HepG2 (cell line): ENCODE results near the gene ARAP1. TPM values are rescaled to one million over a fixed set of nuclear protein-coding genes. Genes with fewer than 3 reads are reported as not detected.

Source experiments
- FOXC1 ChIP-seq: sonication (generic); formaldehyde crosslinking; IDR thresholded peaks from 2 replicates; pipeline ENCODE4 v1.8.0; 2022; ENCODE audit warnings: mild to moderate bottlenecking, missing genetic modification reagents, borderline replicate concordance
- GATA4 ChIP-seq: sonication (generic); IDR thresholded peaks from 2 replicates; pipeline ENCODE4 v1.6.1; 2016; ENCODE audit warnings: antibody characterized with exemption, low read depth, borderline replicate concordance
- HMG20B ChIP-seq: conservative IDR thresholded peaks from 2 replicates; pipeline ENCODE4 v1.6.1; 2016; ENCODE audit warnings: missing genetic modification reagents, missing compliant biosample characterization
- HNF4G ChIP-seq, 2 experiments: sonication (generic) in 1 of 2; formaldehyde crosslinking in 1 of 2; IDR thresholded peaks; 2 replicates each; pipeline versions ENCODE4 v1.4.0 to v1.6.1; 2011 to 2020; ENCODE audit warnings: borderline replicate concordance in 2 of 2, low read depth in 2 of 2, mild to moderate bottlenecking in 2 of 2, low read length in 1 of 2, missing genetic modification reagents in 1 of 2, moderate library complexity in 1 of 2
- TARDBP ChIP-seq: sonication (generic); formaldehyde crosslinking; IDR thresholded peaks from 2 replicates; pipeline ENCODE4 v1.8.0; 2022; ENCODE audit warnings: mild to moderate bottlenecking, missing genetic modification reagents
- TEAD2 ChIP-seq: sonication (generic); formaldehyde crosslinking; IDR thresholded peaks from 2 replicates; pipeline ENCODE4 v1.9.0; 2021; ENCODE audit warnings: missing genetic modification reagents
- ZFX ChIP-seq: sonication (generic); formaldehyde crosslinking; IDR thresholded peaks from 2 replicates; pipeline ENCODE4 v1.4.0; 2020; ENCODE audit warnings: mild to moderate bottlenecking, low read depth, missing genetic modification reagents, moderate library complexity
- ZNF792 ChIP-seq: IDR thresholded peaks from 2 replicates; pipeline ENCODE4 v1.6.1; 2016
- polyA plus RNA-seq, 8 experiments: library from polyadenylated mRNA; depleted of rRNA in 3 of 8; stranded (reverse) in 7 of 8; unstranded in 1 of 8; fragments of >200 nt; fragmentation: Illumina TruSeq in 4 of 8; extraction: Trizol in 4 of 8; gene quantifications; 2 replicates each; pipeline versions ENCODE4 v1.2.1 to v1.2.3, GENCODE V29; 2011 to 2016; ENCODE audit warnings: low read depth in 4 of 8, missing spikeins in 1 of 8, mixed read lengths in 1 of 8; ENCODE audit not compliant: insufficient read depth in 1 of 8
- total RNA-seq, 5 experiments: library from RNA; depleted of rRNA; stranded (reverse); fragments of >200 nt; fragmentation: Illumina TruSeq; extraction: Trizol; gene quantifications; 2 replicates each; pipeline ENCODE4 v1.2.3, GENCODE V29; 2016; ENCODE audit warnings: low read depth in 1 of 5
- TF ChIP-seq, protein P1 (sequence below): sonication (generic); formaldehyde crosslinking; IDR thresholded peaks from 2 replicates; pipeline ENCODE4 v1.9.0; 2021; ENCODE audit warnings: missing genetic modification reagents, mild to moderate bottlenecking, borderline replicate concordance
- TF ChIP-seq, protein P2 (sequence below): sonication (generic); formaldehyde crosslinking; IDR thresholded peaks from 2 replicates; pipeline ENCODE4 v1.4.0; 2020; ENCODE audit warnings: missing genetic modification reagents, borderline replicate concordance
- TF ChIP-seq, protein P3 (sequence below): sonication (generic); formaldehyde crosslinking; IDR thresholded peaks from 2 replicates; pipeline ENCODE4 v1.4.0; 2020; ENCODE audit warnings: missing genetic modification reagents, borderline replicate concordance
- TF ChIP-seq, protein P4 (sequence below): sonication (generic); formaldehyde crosslinking; IDR thresholded peaks from 2 replicates; pipeline ENCODE4 v1.8.1; 2022; ENCODE audit warnings: low read depth, mild to moderate bottlenecking, missing genetic modification reagents
- TF ChIP-seq, protein P5 (sequence below): sonication (generic); formaldehyde crosslinking; IDR thresholded peaks from 2 replicates; pipeline ENCODE4 v1.4.0; 2020; ENCODE audit warnings: low read depth, missing genetic modification reagents

Gene ARAP1
- total and polyA plus RNA-seq, 2 of the 13 experiments (the other 11 are each of a cell fraction or from before 2014, with no cell fraction given), result 43.2 to 55.5 TPM

DNA sequence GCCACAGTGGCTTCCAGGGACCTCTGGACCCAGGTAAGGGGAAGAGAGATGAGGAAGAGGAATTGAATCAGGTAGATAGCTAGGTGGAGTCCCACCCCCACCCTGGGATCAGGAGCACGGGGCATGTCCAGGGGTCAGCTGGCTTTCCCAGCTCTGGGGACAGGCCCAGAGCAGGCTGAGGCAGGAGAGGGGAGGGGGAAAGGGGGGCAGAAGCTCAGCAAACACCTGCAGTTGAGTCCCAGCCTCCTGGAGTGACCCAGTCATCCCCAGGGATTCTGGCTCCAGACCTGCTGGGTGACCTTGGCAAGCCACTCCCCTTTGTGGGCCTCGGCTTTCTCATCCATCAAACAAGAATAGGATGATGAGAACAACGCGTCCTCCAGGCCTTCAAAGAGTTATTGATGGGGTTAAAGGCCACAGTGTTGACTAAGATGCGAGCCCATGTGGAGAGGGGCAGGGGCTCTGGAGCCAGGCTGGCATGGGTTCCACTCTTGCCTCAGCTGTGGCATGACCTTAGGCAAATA is 25.6 kb upstream of the ARAP1 start (continued):
- TF ChIP-seq HNF4G (IDR thresholded peaks at IDR 0.05; ENCODE audit: borderline replicate concordance, low read depth, low read length) (peak; percentile 65; the same call in 1 of the 2 replicates), HNF4G (CRISPR knock-in tag; IDR thresholded peaks at IDR 0.05; ENCODE audit: borderline replicate concordance, low read depth) (peak; percentile 72; the same call in 1 of the 2 replicates), FOXC1 (CRISPR knock-in tag) (peak; percentile 51; the same call in 1 of the 2 replicates), TEAD2 (CRISPR knock-in tag) (no peak), TARDBP (peak; percentile 47), ZNF792 (CRISPR knock-in tag) (0 out of 2 replicates have a peak, but pooled peaks have one; percentile 20), GATA4 (no peak), ZFX (CRISPR knock-in tag) (peak; percentile 65), HMG20B (CRISPR knock-in tag) (no peak)
- TF ChIP-seq, protein P1, sequence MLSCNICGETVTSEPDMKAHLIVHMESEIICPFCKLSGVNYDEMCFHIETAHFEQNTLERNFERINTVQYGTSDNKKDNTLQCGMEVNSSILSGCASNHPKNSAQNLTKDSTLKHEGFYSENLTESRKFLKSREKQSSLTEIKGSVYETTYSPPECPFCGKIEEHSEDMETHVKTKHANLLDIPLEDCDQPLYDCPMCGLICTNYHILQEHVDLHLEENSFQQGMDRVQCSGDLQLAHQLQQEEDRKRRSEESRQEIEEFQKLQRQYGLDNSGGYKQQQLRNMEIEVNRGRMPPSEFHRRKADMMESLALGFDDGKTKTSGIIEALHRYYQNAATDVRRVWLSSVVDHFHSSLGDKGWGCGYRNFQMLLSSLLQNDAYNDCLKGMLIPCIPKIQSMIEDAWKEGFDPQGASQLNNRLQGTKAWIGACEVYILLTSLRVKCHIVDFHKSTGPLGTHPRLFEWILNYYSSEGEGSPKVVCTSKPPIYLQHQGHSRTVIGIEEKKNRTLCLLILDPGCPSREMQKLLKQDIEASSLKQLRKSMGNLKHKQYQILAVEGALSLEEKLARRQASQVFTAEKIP (CRISPR knock-in tag), result no peak
- TF ChIP-seq, protein P2, sequence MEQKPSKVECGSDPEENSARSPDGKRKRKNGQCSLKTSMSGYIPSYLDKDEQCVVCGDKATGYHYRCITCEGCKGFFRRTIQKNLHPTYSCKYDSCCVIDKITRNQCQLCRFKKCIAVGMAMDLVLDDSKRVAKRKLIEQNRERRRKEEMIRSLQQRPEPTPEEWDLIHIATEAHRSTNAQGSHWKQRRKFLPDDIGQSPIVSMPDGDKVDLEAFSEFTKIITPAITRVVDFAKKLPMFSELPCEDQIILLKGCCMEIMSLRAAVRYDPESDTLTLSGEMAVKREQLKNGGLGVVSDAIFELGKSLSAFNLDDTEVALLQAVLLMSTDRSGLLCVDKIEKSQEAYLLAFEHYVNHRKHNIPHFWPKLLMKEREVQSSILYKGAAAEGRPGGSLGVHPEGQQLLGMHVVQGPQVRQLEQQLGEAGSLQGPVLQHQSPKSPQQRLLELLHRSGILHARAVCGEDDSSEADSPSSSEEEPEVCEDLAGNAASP (CRISPR knock-in tag), result peak; percentile 47; the same call in 1 of the 2 replicates
- TF ChIP-seq, protein P3, sequence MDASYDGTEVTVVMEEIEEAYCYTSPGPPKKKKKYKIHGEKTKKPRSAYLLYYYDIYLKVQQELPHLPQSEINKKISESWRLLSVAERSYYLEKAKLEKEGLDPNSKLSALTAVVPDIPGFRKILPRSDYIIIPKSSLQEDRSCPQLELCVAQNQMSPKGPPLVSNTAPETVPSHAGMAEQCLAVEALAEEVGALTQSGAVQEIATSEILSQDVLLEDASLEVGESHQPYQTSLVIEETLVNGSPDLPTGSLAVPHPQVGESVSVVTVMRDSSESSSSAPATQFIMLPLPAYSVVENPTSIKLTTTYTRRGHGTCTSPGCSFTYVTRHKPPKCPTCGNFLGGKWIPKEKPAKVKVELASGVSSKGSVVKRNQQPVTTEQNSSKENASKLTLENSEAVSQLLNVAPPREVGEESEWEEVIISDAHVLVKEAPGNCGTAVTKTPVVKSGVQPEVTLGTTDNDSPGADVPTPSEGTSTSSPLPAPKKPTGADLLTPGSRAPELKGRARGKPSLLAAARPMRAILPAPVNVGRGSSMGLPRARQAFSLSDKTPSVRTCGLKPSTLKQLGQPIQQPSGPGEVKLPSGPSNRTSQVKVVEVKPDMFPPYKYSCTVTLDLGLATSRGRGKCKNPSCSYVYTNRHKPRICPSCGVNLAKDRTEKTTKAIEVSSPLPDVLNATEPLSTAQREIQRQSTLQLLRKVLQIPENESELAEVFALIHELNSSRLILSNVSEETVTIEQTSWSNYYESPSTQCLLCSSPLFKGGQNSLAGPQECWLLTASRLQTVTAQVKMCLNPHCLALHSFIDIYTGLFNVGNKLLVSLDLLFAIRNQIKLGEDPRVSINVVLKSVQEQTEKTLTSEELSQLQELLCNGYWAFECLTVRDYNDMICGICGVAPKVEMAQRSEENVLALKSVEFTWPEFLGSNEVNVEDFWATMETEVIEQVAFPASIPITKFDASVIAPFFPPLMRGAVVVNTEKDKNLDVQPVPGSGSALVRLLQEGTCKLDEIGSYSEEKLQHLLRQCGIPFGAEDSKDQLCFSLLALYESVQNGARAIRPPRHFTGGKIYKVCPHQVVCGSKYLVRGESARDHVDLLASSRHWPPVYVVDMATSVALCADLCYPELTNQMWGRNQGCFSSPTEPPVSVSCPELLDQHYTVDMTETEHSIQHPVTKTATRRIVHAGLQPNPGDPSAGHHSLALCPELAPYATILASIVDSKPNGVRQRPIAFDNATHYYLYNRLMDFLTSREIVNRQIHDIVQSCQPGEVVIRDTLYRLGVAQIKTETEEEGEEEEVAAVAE (CRISPR knock-in tag), result no peak
- TF ChIP-seq, protein P4, sequence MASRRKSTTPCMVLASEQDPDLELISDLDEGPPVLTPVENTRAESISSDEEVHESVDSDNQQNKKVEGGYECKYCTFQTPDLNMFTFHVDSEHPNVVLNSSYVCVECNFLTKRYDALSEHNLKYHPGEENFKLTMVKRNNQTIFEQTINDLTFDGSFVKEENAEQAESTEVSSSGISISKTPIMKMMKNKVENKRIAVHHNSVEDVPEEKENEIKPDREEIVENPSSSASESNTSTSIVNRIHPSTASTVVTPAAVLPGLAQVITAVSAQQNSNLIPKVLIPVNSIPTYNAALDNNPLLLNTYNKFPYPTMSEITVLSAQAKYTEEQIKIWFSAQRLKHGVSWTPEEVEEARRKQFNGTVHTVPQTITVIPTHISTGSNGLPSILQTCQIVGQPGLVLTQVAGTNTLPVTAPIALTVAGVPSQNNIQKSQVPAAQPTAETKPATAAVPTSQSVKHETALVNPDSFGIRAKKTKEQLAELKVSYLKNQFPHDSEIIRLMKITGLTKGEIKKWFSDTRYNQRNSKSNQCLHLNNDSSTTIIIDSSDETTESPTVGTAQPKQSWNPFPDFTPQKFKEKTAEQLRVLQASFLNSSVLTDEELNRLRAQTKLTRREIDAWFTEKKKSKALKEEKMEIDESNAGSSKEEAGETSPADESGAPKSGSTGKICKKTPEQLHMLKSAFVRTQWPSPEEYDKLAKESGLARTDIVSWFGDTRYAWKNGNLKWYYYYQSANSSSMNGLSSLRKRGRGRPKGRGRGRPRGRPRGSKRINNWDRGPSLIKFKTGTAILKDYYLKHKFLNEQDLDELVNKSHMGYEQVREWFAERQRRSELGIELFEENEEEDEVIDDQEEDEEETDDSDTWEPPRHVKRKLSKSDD (CRISPR knock-in tag), result no peak
- TF ChIP-seq, protein P5, sequence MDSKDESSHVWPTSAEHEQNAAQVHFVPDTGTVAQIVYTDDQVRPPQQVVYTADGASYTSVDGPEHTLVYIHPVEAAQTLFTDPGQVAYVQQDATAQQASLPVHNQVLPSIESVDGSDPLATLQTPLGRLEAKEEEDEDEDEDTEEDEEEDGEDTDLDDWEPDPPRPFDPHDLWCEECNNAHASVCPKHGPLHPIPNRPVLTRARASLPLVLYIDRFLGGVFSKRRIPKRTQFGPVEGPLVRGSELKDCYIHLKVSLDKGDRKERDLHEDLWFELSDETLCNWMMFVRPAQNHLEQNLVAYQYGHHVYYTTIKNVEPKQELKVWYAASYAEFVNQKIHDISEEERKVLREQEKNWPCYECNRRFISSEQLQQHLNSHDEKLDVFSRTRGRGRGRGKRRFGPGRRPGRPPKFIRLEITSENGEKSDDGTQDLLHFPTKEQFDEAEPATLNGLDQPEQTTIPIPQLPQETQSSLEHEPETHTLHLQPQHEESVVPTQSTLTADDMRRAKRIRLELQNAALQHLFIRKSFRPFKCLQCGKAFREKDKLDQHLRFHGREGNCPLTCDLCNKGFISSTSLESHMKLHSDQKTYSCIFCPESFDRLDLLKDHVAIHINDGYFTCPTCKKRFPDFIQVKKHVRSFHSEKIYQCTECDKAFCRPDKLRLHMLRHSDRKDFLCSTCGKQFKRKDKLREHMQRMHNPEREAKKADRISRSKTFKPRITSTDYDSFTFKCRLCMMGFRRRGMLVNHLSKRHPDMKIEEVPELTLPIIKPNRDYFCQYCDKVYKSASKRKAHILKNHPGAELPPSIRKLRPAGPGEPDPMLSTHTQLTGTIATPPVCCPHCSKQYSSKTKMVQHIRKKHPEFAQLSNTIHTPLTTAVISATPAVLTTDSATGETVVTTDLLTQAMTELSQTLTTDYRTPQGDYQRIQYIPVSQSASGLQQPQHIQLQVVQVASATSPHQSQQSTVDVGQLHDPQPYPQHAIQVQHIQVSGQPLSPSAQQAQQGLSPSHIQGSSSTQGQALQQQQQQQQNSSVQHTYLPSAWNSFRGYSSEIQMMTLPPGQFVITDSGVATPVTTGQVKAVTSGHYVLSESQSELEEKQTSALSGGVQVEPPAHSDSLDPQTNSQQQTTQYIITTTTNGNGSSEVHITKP (CRISPR knock-in tag), result peak; percentile 20; the same call in 1 of the 2 replicates
